ENCODE measurements around the gene AP5S1.
"Not testable (repeated sequence)": the region's sequence is repeated elsewhere in the genome, so short reads cannot be mapped to it uniquely, and the experiment has no call there.

AP5S1 gene

DNA sequence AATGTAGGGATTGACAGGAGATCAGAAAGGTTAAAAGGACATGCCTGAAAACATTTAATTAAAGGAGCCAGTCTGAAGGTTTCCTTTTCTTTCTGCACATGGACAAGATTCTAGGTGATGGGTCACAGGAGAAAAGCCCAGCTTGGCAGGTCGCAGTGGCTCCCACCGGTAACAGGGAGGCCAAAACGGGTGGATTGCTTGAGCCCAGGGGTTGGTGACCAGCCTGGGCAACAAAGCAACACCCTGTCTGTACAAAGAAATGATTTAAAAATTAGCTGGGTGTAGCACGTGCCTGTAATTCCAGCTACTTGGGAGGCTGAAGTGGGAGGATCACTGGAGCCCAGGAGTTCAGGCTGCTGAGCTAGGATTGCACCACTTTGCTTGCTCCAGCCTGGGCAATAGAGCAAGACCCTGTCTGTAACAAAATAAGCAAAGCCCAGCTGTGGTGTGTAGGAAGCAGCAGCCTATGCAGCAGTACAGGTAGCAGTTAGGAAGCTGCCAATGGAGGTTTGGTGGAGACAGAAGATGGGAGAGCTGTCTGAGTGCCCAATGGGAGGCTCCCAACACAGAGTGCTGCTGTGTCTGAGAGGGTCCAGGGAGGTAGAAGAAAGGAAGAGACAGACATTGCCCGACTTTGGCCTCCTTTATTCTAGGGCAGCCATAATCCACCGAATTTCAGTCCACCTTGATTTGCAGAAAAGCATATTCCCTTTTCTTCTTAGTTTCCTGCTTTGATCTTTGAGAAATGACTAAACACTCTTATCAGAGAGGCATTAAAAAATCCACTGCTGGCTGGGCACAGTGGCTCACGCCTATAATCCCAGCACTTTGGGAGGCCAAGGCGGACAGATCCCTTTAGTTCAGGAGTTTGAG, 7.1 kb upstream of the AP5S1 start:
- DNase-seq, result no peak

DNA sequence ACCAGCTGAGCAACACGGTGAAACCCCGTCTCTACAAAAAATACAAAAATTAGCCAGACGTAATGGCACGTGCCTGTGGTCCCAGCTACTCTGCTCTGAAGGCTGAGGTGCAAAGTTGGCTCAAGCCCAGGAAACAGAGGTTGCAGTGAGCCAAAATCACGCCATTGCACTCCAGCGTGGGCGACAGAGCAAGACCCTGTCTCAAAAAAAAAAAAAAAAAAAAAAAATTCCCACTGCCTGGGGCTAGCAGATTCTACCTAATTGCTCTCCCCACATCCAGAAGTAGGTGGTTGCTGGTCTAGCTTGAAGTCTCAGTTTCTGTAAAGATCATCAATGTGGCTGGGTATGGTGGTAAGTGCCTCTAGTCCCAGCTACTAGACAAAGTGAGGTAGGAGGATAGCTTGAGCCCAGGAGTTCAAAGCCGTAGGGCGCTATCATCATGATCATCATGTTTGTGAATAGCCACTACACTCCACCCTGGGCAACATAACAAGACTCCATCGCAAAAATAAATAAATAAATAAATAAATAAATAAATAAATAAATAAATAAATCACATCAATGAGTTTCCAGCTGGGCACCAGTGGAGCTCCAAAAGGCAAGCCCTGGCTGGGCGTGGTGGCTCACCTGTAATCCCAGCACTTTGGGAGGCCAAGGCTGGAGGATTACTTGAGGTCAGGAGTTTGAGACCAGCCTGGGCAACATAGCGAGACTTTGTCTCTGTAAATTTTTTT, 6.3 kb upstream of the AP5S1 start:
- peak; percentile 26 for DNase-seq

DNA sequence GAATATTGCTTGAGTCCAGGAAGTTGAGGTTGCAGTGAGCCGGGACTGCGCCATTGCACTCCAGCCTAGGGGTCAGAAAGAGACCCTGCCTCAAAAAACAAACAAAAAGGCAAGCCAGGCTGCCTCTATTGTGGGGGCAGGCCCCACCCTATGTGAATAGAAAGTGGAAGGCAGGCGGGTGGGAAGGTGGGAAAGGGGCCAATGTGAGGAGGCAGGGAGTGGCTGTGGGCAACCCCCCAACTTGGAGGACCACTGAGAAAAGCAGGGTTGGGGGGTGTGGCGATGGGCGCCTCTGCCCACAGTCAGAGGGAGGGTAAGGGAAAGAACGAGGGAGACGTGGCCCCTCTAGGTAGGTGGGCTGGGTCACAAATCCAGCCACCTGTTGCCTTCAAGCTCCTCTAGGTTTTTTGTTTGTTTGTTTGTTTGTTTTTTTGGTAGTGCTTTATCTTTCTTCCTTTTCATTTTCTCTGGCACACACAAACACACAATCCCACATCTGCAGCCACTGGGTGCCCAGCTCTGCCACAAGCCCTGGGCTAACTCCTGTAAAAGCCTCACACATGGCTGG, 5.3 kb upstream of the AP5S1 start:
- DNase-seq, result no peak

DNA sequence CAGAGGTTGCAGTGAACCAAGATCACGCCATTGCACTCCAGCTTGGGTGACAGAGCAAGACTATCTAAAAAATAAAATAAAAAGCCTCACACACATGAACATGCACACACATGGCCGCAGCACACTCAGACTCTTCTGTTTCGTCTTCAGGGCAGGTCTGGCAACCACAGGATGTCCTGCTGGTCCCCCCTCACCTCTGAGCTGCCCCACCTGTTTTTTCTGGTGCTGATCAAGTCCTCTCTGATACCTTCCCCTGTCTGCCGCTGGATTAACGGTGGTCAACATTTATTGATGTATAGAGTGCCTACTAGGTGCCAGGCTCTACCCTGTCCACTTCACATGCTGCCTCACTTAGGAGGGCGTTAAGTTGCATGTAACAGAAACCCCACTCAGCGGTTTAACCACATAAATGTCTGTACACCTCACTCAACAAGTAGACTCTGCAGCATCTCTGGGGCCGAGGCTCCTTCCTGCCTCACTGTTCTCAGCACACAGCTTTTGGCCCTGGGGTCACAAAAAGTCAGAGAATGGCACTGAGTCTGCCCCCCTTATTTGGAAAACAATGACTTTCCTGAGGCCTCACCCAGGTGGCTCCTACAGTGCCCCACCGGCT, 4.5 kb upstream of the AP5S1 start:
- DNase-seq, result peak; percentile 61

DNA sequence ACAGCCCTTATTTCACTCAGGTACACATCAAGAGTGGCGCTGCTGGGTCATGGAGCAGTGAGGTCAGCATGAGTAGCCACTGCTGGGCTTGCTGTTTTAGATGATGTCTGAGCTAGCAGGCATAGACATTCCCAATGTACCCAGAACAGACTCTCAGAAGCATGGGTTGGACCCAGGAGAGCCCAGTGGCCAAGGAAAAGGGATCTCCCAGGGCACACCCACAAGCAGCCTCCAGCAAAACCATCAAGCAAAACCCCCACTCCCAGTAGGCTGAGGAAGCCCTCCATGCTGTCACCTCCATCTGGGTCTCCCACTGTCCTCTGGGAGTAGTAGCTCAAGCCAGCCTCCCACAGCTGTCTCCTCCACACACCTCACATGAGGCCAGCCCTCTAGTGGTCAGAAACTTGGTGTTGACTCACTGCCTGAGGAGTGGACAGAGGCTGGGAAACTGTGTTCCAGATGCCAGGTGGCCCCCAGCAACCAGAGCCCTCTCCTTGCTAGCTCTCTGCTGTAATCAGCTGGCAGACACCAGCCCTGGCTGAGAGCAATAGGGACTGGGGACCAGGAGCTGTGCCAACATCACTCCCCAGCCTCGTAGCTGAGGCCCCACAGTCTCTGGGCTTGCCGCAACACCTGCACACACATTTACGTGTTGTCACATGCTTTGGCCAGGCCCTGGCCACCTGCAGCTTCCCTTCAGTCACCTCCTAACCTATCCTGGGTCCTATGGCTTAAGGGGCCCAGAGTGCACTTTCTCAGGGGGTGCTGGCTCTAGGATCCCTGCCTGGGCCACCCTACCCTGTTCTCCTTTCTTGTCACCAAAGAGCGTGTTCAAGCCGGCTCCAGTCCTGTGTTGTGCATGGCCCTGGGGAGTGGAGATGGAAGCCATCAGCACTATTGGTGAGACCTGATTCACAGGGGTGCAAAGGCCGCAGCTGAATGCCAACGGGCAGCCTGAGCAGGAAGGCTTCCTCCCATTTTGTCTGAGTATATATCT, 1.9 kb upstream of the AP5S1 start:
- no peak for DNase-seq

DNA sequence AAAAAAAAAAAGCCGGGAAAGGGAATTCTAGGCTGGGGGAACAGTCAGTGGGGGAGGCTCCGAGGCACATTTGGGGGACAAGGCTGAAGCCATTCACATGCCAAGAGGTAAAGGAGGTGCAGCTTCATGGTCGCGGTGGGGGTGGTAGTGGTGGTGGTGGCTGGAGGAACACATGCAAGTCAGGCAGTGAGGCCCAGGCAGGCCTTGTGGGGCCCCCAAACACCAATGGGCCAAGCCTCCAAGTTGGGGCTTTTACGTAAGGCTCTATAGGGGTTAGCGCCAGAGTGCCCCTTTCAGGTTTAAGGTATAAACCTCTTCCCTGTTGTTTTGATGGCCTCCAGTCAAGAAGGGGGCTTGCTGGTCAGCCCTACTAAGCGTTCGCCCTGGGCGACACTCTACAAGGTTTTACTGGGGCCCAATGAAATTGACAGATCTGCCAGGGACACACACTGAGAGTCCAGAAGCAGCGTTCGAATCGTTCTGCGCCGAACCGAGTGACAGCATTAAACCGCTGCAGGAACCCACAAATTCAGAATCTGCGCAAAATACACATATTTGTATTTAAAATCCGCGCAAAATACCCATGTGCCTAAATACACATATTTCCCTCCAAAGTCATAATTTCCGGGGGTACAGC, 818 bp upstream of the AP5S1 start:
- no peak for DNase-seq

DNA sequence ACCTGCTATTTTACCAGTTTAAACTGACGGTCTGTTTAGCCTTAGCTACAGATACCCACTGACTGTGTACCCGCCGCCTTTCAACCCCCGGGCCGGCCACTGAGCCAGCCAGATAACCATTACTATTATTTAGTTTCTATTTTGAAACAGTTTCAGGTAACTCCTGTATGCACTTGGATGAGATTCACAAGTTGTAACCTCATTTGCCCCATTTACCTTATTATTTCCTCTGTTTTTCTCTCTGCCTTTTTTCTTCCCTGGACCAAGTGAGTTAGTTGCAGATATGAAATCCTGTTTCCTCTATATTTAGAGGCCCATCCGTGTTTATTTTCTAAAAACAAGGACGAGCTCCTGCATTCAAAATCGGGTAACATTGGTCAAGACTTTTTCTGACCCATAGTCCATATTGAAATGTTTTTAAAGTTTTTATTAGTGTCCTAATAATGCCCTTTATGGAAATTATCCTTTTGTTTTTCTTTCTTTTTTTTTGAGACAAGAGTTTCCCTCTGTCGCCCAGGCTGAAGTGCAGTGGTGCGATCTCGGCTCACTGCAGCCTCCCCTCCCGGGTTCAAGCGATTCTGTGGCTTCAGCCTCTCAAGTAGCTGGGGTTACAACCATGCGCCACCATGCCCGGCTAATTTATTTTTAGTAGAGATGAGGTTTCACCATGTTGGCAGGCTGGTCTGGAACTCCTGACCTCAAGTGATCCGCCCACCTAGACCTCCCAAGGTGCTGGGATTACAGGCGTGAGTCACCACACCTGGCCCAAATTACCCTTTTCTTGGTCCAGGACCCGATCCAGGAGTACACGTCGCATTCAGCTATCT, 767 bp downstream of the AP5S1 start:
- DNase-seq, result no peak

DNA sequence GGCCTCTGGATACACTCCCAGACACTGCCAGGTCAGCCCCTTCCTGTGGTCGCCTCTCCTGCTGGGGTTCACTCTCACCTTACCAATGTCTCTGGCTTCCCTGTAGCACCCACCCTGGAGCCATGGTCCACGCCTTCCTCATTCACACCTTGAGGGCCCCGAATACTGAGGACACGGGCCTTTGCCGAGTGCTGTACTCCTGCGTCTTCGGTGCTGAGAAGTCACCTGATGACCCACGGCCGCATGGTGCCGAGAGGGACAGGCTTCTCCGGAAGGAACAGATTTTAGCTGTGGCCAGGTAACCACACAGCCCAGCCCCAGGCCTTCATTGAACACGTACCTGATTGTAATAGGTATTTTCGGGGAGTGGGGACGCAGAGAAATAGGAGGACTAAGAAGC, 1.6 kb downstream of the AP5S1 start:
- no peak for DNase-seq

DNA sequence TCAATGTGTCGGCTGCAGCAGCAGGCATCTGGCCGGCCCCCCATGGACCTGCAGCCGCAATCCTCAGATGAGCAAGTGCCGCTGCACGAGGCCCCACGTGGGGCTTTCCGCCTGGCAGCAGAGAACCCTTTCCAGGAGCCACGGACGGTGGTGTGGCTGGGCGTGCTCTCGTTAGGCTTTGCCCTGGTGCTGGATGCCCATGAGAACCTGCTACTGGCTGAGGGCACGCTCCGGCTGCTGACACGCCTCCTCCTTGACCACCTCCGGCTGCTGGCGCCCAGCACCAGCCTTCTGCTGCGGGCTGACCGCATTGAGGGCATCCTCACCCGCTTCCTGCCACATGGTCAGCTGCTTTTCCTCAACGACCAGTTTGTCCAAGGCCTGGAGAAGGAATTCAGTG, 3.5 kb downstream of the AP5S1 start:
- no peak for DNase-seq

DNA sequence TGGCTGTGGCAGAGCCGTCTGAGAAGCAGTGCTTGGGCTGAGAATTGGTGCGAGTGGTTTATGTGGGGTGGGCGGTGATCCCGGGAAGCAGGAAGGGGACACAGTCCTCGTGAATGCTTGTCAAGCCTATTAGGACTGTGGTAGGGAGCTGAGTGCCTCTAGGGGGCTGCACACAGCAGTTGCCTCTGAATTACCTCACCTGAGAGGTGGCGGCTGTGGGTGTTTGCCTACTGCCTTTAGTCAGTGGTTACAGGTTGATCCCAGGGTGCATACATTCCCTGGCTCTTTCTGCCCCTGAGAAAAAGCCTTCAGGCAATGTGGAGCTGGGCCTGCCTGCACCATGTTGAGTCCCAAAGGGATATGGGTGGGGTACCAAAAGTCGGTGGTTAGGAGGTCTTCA, 5.2 kb downstream of the AP5S1 start:
- DNase-seq, result no peak

DNA sequence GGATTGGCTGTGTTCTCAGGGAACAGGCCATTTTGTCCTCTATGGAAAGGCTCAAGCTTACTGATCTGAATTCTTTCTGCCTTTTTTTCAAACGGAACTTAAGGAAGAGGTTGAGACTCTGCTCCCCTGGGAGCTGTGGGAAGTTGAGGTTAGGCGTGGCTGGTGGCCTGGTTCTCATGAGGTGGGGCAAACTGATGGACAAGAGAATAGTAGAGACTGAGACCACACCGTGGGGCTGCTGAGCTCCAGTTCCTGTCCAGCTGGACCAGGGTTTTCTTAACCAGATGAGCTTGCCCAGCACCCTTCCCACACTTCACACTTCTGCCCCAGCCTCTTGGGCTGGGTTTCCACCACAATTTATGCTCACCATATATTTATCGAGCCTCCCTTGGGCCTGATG, 6.1 kb downstream of the AP5S1 start:
- DNase-seq, result no peak

DNA sequence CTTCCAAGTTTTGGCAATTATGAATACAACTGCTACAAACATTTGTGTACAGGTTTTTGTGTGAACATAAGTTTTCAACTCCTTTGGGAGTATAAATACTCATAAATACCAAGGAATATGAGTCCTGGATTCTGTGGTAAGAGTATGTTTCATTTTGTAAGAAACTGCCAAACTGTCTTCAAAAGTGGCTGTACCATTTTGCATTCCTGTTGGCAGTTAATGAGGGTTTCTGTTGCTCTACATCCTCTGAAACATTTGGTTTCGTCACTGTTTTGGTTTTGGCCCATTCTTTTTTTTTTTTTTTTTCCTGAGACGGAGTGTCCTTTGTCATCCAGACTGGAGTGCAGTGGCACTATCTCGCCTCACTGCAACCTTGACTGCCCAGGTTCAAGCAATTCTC, 8.5 kb downstream of the AP5S1 start:
- DNase-seq, result no peak

DNA sequence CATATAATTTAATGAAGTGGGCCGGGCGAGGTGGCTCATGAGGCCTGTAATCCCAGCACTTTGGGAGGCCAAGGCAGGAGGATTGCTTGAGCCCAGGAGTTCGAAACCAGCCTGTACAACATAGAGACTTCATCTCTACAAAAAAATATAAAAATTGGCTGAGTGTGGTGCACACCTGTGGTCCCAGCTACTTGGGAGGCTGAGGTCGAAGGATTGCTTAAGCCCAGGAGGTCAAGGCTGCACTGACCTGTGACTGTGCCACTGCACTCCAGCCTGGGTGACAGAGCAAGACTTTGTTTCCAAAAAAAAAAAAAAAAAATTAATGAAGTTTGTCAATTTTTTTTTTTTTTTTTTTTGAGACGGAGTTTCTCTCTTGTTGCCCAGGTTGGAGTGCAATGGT, 9.5 kb downstream of the AP5S1 start:
- not testable (repeated sequence) for DNase-seq

DNA sequence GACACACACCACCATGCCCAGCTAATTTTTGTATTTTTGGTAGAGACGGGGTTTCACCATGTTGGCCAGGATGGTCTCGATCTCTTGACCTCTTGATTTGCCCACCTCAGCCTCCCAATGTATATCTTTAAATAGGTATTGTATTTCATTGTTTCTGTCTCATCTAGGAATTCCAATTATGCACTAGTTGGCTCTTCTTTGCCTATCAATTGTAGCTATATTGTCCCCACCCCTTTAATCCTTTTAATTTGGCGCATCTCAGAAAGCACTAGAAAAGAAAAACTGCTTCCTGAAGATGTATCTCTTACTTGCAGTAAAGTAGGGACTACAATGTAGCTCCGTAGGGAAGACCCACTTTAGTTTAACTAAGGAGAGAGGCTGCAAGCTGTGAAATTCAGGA, 15.8 kb downstream of the AP5S1 start:
- DNase-seq, result no peak

DNA sequence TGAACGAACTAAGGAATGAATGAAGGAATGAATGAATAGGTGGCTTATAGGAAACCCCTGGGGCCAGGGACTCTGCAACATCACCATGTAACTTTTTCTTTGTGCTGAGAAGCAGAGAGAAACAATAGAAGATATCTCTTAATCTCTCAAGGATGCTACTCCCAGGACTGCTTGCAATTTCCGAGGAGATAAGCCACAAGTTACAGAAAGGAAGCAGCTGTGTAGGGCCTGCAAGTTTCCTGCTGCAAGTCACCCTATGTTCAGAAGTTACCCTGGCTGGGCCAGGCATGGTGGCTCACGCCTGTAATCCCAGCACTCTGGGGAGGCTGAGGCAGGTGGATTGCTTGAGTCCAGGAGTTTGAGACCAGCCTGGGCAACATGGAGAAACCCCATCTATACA, 19.0 kb downstream of the AP5S1 start:
- DNase-seq, result no peak

DNA sequence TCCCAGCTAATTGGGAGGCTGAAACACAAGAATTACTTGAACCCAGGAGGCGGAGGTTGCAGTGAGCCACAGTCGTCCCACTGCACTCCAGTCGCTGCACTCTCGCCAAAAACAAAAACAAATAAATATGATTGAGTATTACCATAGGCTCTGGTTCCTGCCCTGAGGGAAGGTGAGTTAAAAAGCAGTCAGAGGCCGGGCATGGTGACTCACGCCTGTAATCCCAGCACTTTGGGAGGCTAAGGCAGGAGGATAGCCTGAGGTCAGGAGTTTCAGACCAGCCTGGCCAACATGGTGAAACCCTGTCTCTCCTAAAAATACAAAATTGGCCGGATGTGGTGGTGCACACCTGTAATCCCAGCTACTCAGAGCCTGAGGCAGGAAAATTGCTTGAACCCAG, 19.9 kb downstream of the AP5S1 start:
- DNase-seq, result not testable (repeated sequence)

DNA sequence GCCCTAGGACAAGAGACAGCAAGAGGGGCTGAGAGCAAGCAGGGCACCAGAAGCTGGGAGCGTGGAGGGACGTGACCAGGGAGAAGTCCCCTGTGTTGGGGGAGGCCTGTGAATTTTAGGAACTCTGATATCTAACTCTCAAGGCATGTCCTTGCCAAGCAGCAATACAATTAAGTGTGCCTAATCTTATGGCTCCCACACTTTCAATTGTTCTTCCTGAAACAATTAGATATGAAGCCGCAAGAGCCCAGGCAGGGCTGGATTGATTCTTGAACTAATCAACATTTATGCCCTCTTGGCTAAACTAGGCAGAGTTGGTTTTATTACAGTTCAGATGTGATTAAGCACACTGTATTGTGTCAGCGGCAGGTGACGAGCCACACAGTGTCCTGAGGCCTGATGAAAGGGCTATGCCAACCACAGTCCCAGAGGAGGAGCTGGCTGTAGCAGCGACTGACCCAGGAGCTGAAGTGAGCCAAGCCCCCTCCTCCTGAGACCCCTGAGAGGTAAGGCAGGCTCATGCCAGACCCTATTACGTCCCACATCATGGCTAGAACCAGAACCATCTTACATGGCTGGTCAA, 22.1 kb downstream of the AP5S1 start:
- DNase-seq, result no peak

DNA sequence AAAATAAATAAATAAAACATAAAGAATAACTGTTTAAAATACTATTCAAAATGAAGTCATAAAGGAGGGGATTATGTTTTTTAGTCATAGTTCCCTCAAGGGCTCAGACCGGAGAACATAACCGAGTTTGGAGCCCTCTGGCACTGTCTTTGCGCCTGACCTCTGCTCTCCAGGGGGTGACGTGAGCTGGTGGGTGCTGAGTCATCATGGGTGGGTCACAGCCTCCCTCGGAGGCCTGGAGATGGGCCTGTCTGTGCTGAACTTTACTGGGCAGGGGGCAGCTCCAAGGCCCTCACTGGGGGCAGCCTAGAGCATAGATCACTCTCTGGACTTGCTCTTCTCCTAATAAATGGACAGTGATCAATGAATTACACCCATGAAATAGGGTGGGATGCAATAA, 23.1 kb downstream of the AP5S1 start:
- no peak for DNase-seq

DNA sequence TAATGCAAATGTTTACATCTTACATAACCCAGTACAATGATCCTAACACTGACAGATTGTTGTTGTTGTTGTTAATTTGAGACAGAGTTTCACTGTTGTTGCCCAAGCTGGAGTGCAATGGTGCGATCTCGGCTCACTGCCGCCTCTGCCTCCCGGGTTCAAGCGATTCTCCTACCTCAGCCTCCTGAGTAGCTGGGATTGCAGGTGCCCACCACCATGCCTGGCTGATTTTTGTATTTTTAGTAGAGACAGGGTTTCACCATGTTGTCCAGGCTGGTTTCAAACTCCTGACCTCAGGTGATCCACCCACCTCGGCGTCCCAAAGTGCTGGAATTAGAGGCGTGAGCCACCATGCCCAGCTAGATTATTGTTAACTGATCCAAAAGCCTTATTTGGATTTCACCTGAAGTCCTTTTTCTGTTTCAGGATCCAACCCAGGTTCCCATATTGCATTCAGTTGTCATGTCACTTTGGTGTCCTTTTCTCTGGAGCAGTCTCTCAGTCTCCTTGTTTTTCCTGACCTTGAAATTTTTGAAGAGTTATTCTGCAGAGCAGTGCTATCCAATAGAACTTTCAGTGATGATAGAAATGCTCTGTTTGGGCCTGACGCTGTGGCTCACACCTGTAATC, 23.8 kb downstream of the AP5S1 start:
- not testable (repeated sequence) for DNase-seq

DNA sequence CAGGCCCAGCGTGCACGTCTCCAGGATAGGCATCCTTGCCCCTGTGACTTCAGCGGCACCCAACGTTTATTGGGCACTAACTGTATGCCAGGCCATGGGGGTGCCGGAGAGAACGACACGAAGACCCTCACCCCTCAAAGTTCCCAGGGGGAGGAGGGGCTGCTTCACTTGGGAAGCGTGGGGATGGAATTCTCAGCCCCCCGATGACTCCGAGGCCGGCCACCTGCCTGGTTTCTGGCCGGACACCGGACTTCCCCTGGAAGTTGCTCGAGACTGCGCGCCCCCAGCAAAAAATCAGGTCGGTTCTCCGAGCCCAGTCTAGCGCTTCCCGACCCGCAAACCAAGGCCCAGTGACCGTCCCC, 26.0 kb downstream of the AP5S1 start:
- no peak for DNase-seq
